WTC11 (cell line): Measurements from ENCODE around the gene LSM12.

Experiments
- ATF3 ChIP-seq: sonication (generic); formaldehyde crosslinking; conservative IDR thresholded peaks from 2 replicates; pipeline ENCODE4 v1.8.1; 2022; ENCODE audit warnings: mild to moderate bottlenecking, missing genetic modification reagents
- CREB1 ChIP-seq: sonication (generic); formaldehyde crosslinking; IDR thresholded peaks from 2 replicates; pipeline ENCODE4 v1.8.0; 2023; ENCODE audit warnings: mild to moderate bottlenecking, missing genetic modification reagents
- CREM ChIP-seq: sonication (generic); formaldehyde crosslinking; IDR thresholded peaks from 2 replicates; pipeline ENCODE4 v1.8.1; 2022; ENCODE audit warnings: mild to moderate bottlenecking, missing genetic modification reagents, moderate library complexity
- CTCF ChIP-seq: fragments of 200-600 bp; IDR thresholded peaks from 2 replicates; pipeline ENCODE4 v1.8.0; 2022; ENCODE audit warnings: antibody characterized with exemption
- HMGXB4 ChIP-seq: sonication (generic); formaldehyde crosslinking; IDR thresholded peaks from 2 replicates; pipeline ENCODE4 v1.8.1; 2023; ENCODE audit warnings: mild to moderate bottlenecking, moderate library complexity, missing genetic modification reagents
- IRF2 ChIP-seq: sonication (generic); formaldehyde crosslinking; IDR thresholded peaks from 2 replicates; pipeline ENCODE4 v1.8.0; 2022; ENCODE audit warnings: low read depth, missing genetic modification reagents, borderline replicate concordance
- JAZF1 ChIP-seq: fragments of 250-450 bp; sonication (Bioruptor Pico); IDR thresholded peaks from 2 replicates; pipeline ENCODE4 v1.9.0; 2021; ENCODE audit warnings: moderate library complexity, mild to moderate bottlenecking, inconsistent platforms
- NR1H2 ChIP-seq: sonication (generic); formaldehyde crosslinking; IDR thresholded peaks from 2 replicates; pipeline ENCODE4 v1.9.0; 2021; ENCODE audit warnings: mild to moderate bottlenecking, moderate library complexity, missing genetic modification reagents
- PRDM15 ChIP-seq: sonication (generic); formaldehyde crosslinking; IDR thresholded peaks from 2 replicates; pipeline ENCODE4 v1.8.0; 2022; ENCODE audit warnings: missing genetic modification reagents
- SP1 ChIP-seq: sonication (generic); formaldehyde crosslinking; conservative IDR thresholded peaks from 2 replicates; pipeline ENCODE4 v1.8.1; 2022; ENCODE audit warnings: missing genetic modification reagents
- TEAD1 ChIP-seq: sonication (generic); formaldehyde crosslinking; IDR thresholded peaks from 2 replicates; pipeline ENCODE4 v1.8.0; 2022; ENCODE audit warnings: mild to moderate bottlenecking, missing genetic modification reagents
- ZNF121 ChIP-seq: sonication (generic); formaldehyde crosslinking; IDR thresholded peaks from 2 replicates; pipeline ENCODE4 v1.8.0; 2023; ENCODE audit warnings: missing genetic modification reagents
- ZNF317 ChIP-seq: sonication (generic); formaldehyde crosslinking; IDR thresholded peaks from 2 replicates; pipeline ENCODE4 v1.8.1; 2023; ENCODE audit warnings: low read depth, mild to moderate bottlenecking, moderate library complexity, missing genetic modification reagents, borderline replicate concordance
- TF ChIP-seq, protein P1 (sequence below): fragments of 250-450 bp; sonication (Bioruptor Pico); IDR thresholded peaks from 2 replicates; pipeline ENCODE4 v2.1.2; 2022; ENCODE audit warnings: mild to moderate bottlenecking, moderate library complexity

DNA sequence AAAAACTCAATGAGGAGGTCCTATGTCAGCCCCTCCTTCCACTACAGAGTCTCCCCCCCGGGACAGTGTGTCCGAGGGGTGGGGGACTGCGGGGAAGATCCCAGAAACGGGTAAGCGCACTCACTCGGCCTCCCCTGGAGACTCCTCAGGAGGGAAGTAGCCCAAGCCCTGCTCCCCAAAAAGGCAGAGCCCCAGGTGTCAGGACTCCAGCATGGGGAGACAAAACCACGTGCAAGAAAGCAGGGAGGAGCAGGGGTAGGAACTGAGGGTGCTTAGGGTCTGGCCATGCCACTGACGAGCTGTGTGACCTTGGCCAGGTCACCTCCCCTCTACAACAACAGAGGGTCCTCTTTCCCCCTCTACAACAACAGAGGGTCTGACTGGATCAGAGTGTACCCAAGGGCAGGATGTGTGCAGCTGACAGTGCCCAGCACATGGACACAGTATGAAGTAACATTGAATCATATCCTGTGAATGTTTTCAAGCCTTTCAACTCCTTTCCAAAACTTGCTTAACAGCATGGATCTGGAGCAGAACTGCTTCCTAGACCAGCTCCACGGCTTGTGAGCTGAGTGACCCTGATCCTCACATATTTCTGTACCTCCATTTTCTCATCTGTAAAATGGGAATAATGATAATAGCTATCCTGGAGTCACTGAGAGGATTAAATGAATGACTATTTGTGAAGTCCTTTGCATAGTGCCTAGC lies 64.2 kb downstream of the LSM12 start:
- TF ChIP-seq TEAD1 (CRISPR knock-in tag) (no peak), CTCF (no peak), NR1H2 (CRISPR knock-in tag) (no peak), ATF3 (CRISPR knock-in tag) (no peak), SP1 (CRISPR knock-in tag) (no peak), CREB1 (no peak), ZNF121 (CRISPR knock-in tag) (no peak), ZNF317 (CRISPR knock-in tag) (no peak), CREM (CRISPR knock-in tag) (no peak), JAZF1 (CRISPR knock-in tag) (no peak), PRDM15 (CRISPR knock-in tag) (no peak), IRF2 (CRISPR knock-in tag) (no peak), HMGXB4 (CRISPR knock-in tag) (no peak)
- TF ChIP-seq, protein P1, sequence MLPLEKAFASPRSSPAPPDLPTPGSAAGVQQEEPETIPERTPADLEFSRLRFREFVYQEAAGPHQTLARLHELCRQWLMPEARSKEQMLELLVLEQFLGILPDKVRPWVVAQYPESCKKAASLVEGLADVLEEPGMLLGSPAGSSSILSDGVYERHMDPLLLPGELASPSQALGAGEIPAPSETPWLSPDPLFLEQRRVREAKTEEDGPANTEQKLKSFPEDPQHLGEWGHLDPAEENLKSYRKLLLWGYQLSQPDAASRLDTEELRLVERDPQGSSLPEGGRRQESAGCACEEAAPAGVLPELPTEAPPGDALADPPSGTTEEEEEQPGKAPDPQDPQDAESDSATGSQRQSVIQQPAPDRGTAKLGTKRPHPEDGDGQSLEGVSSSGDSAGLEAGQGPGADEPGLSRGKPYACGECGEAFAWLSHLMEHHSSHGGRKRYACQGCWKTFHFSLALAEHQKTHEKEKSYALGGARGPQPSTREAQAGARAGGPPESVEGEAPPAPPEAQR = no peak
